ENCODE data around the gene SLC6A6. TPM values are rescaled to one million over a fixed set of nuclear protein-coding genes. Genes with fewer than 3 reads are reported as not detected.

SLC6A6 gene
- total RNA-seq, 1 donor from 2014 or later: 21.1 TPM

GRCh38 chr3:14464141-14464465 lies 61.7 kb downstream of the SLC6A6 start:
- no peak for DNase-seq (ENCODE audit: extremely low read depth, low read depth, low spot score)

DNA sequence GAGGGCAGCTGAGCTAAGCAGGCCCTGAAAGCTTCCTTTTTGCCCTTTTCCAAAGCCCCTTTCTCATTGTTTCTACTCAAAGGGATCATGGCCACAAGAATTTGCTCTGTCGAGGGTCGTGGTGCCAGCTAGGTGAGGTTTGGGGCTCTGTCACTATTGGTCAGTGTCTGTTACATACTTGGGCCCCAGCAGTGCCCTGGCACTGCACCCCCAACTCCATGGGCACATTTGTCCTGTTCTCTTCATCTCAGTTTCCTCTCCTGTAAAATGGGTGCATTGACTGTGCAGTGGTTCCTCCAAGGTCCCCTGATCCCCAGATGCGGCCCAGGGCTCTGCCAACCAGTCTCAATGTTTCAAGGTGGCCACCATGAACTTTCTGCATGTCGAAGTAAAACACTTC lies 62.1 kb downstream of the SLC6A6 start:
- no peak for DNase-seq (ENCODE audit: extremely low read depth, low read depth, low spot score)

- no peak for DNase-seq (ENCODE audit: extremely low read depth, low read depth, low spot score)
Observed at GRCh38 chr3:14465425-14465824, 63.0 kb downstream of the SLC6A6 start.

DNA sequence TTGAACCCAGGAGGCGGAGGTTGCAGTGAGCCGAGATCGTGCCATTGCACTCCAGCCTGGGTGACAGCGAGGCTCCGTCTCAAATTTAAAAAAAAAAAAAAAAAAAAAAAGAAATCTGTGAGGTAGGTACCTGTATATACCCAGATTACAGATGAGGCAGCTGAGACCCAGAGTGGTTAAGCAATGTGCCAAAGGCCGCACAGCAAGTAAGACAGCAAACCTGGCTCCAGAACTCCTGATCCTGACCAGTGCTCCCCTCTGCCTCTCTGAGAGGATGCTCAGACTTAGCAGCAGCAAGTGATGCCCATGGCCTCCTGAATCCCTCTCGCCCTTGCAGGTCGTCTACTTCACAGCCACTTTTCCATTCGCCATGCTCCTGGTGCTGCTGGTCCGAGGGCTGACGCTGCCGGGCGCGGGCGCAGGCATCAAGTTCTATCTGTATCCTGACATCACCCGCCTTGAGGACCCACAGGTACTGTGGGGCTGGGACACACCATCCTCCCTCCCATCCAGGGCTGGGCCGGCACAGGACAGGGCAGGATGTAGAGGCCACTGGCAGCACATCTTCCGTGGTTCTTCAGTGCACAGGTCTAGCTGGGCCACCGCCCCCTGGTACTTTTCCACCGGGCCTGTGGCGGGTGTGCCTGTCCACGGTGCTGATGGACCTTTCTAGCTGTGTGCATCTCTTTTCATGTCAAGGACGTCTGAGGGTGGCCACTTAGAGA lies 63.9 kb downstream of the SLC6A6 start:
- no peak for DNase-seq (ENCODE audit: extremely low read depth, low read depth, low spot score)

GRCh38 chr3:14467814-14468620 lies 65.6 kb downstream of the SLC6A6 start:
- DNase-seq (ENCODE audit: extremely low read depth, low read depth, low spot score): no peak

DNA sequence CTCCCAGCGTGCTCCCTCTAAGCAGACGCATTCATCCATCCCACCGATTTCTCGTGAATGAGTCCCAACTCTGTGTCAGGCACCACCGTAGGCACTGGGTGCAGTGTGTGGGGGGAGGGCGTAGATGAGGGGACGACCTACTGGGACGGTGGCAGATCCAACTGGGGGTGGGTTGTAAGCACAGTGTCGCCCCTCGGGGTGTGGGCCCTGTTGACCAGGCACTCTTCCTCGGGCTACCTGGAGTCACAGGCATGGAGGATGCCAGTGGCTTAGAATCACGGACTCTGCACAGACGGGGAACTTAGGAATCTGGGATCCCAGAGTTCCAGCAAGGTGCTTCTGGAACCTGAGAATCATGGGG lies 66.2 kb downstream of the SLC6A6 start:
- no peak for DNase-seq (ENCODE audit: extremely low read depth, low read depth, low spot score)

GRCh38 chr3:14470461-14470860 lies 68.1 kb downstream of the SLC6A6 start:
- DNase-seq (ENCODE audit: extremely low read depth, low read depth, low spot score): no peak

GRCh38 chr3:14471016-14471415 lies 68.6 kb downstream of the SLC6A6 start:
- DNase-seq (ENCODE audit: extremely low read depth, low read depth, low spot score): no peak

- no peak for DNase-seq (ENCODE audit: extremely low read depth, low read depth, low spot score)
Observed at GRCh38 chr3:14471690-14472089, 69.3 kb downstream of the SLC6A6 start.

DNA sequence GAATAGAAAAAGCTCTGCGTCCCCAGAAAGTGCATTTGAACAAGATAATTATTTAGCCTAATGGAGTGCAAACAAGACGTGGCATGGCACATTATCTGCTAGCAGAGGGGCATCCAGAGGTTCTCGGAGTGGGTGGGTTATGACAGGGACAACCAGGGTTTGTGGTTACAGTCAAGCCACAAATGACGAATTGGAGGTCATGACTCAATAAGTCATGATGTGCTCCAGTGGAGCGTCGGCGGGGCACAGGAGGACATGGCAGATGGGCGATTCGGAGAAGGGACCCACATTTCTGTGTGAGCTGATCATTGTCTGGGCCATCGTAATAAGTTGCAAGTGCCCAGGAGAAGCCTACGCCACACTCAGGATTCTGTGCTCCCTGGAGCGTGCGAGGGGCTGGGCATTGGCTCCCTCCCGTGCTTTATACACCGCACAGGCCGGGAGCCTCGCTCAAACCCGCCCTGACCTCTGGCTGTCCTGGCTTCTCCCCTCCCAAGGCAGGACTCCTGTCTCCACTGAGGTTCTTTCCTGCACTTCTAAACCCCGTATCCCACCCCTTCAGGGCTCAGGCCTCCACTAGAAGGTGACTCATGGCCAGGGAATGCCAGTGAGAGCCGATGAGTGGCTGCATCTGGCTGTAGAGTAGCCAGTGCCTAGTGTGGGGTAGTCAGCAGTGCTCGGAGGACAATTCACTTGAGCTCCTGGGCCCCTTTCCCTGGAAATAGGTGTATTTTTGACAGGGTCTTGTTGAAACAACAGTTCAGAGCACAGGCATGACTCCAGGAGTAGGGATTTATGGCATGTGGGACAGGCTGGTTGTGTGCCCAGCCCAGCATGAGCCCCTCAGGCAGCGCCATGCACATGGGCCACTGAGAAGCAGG lies 70.3 kb downstream of the SLC6A6 start:
- DNase-seq (ENCODE audit: extremely low read depth, low read depth, low spot score): peak; percentile 47

DNA sequence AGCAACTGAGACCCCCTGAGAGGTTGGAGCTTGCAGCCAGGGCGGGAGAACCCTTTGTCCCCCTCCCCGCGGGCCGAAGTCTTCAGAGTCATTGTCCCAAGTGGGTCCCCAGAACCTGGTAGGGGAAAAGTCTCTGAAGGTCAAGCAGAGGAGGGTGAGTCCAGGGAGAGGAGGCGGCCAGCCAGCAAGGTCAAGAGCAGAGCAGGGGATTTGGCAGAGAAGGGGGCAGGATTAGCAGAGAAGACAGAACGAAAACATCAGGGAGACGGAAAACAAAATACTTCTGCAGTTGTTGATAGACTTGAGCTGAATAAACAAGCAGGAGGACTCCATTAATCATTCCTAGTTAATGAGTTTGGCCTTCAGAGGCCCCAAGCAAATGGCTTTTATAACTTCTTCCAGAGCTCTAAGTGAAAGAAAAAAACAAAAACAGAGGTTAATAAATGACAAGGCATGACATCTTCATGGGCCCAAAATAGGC lies 71.0 kb downstream of the SLC6A6 start:
- DNase-seq (ENCODE audit: extremely low read depth, low read depth, low spot score): no peak

DNA sequence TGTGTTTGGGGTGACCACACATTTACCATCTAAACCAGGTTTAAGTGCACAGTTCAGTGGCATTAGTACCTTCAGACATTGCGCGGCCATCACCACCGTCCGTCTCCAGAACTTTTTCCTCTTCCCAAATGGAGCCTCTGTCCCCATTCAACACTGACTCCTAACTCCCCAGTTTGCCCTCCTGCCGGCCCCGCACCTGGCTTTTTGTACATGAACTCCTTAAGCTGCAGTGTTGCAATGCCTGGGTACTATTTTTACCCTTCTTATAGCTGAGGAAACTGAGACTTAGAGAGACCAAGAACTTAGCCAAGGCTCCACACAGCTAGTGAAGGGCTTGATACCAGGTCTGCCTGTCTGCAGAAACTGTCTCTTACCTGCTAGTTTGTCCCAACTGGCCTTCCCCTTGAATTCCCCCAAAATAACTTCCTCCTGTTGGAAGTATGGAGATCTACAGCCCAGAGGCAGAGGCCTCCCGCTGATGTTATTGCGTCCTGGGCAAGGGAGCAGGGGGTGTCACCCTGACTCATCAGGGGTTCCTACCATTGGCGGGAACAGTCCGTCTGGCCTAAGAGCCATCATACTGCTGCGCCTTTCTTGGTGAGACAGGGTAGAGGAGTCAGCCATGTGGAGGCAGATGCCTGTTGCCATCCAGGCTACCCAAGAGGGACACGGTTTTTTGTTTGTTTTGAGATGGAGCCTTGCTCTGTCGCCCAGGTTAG lies 72.1 kb downstream of the SLC6A6 start:
- no peak for DNase-seq (ENCODE audit: extremely low read depth, low read depth, low spot score)

- no peak for DNase-seq (ENCODE audit: extremely low read depth, low read depth, low spot score)
Observed at GRCh38 chr3:14475621-14476020, 73.2 kb downstream of the SLC6A6 start.

- DNase-seq (ENCODE audit: extremely low read depth, low read depth, low spot score): no peak
Observed at GRCh38 chr3:14476583-14477265, 74.3 kb downstream of the SLC6A6 start.

- no peak for DNase-seq (ENCODE audit: extremely low read depth, low read depth, low spot score)
Observed at GRCh38 chr3:14477311-14477935, 75.0 kb downstream of the SLC6A6 start.

DNA sequence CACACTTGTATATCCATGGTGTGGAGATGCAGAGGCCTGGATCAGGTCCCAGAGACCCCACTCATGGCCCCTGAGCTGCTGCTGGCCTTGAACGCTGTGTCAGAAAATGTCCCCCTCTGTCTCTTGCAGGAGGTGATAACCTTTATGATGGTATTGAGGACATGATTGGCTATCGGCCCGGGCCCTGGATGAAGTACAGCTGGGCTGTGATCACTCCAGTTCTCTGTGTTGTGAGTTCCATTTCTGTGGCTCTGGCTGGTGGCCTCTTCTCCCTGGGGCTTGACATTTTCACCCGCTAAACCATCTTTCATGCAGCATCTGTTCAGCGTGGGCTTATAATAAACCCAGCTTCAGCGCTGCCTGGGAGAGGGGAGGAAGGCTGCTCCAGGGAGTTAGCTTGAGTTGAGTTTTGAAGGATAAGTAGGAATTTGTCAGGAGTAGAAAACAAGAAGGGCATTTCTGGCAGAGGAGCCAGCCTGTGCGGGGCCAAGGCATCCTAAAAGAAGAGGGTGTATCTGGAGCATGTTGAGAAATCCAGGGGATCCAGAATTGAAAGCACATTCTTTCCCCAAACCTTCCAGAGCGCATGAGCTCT lies 76.6 kb downstream of the SLC6A6 start:
- no peak for DNase-seq (ENCODE audit: extremely low read depth, low read depth, low spot score)

DNA sequence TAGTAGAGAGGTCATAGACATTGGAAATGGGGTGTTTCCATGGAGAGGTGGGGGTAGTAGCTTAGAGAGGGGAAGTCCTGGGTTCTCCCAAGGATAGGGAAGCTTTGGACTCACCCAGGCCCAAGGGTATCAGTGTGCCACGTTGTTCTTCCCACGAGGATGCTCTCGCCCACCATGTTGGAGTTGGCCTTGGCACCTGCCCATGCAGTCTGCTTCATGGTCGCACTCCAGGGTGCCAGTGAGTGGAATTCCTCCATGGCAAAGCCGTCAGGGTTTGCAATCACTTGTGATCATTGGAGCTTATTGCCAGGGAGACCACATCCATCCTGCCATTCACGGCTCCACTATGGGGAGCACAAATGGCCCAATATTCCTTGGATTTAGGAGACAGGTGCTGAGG lies 77.2 kb downstream of the SLC6A6 start:
- DNase-seq (ENCODE audit: extremely low read depth, low read depth, low spot score): no peak

- peak; percentile 41 for DNase-seq (ENCODE audit: extremely low read depth, low read depth, low spot score)
Observed at GRCh38 chr3:14480207-14481017, 78.0 kb downstream of the SLC6A6 start.

Measured in glomerular endothelial cell (primary cell).